H1 (cell line): ENCODE data around the gene RDH5.

Source experiments
- GTF2F1 ChIP-seq: IDR thresholded peaks from 2 replicates; pipeline ENCODE4 v1.6.1; 2012; ENCODE audit warnings: low read depth, low read length, improper control_type of control experiment, borderline replicate concordance
- MAFK ChIP-seq: IDR thresholded peaks from 2 replicates; pipeline ENCODE4 v1.6.1; 2012; ENCODE audit warnings: low read depth, mild to moderate bottlenecking, improper control_type of control experiment, low read length
- POLR2AphosphoS5 ChIP-seq: IDR thresholded peaks from 2 replicates; pipeline ENCODE4 v1.6.1; 2011; ENCODE audit warnings: low read depth, low read length
- TCF12 ChIP-seq: IDR thresholded peaks from 2 replicates; pipeline ENCODE4 v1.6.1; 2011; ENCODE audit warnings: low read depth, mild to moderate bottlenecking, low read length
- TF ChIP-seq, protein P1 (sequence below), 3 experiments: IDR thresholded peaks; 1 replicate in 2 of 3; 2 replicates in 1 of 3; pipeline versions ENCODE4 v1.5.1 to v1.6.1; 2011; ENCODE audit warnings: low read length in 3 of 3, mild to moderate bottlenecking in 3 of 3, inconsistent platforms in 2 of 3, low read depth in 1 of 3, moderate library complexity in 1 of 3; ENCODE audit not compliant: insufficient read depth in 1 of 3; ENCODE audit errors: control extremely low read depth in 1 of 3
- TF ChIP-seq, protein P2 (sequence below): IDR thresholded peaks from 2 replicates; pipeline ENCODE4 v1.6.1; 2011; ENCODE audit warnings: low read length, improper control_type of control experiment

DNA sequence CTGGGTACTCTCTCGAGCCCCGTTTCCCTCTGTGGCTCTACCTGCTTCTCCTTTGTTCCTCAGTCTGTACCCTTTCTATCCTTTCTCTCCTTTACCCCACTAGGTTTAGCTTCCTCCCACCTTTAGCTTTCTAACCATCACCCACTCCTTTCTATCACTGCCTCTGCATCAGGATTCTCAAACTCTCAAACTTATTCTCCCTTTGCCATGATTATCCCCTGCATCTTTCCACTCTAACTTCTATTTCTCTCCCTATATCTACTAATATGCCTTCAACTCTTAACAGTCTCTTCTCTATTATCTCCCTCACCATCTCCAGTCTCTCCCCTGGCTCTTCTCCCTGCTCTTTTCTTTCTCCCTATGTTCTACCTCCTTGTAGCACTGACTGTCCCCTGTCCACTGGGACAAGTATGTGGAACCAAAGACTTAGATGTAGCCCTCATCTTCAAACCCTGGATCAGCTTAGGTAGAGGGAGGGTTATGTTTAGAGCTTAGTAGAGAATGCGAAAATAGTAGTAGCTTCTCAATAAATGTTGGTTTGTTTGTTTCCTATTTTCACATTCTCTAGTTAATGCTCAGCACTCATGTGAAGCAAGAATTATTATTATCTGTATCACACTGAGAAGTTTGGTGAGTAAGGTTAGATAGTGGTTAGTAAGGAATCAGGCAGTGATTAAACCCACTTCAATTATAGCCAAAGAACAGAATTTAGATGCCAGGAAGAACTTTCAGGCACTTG, 26.1 kb downstream of the RDH5 start:
- TF ChIP-seq, protein P1, sequence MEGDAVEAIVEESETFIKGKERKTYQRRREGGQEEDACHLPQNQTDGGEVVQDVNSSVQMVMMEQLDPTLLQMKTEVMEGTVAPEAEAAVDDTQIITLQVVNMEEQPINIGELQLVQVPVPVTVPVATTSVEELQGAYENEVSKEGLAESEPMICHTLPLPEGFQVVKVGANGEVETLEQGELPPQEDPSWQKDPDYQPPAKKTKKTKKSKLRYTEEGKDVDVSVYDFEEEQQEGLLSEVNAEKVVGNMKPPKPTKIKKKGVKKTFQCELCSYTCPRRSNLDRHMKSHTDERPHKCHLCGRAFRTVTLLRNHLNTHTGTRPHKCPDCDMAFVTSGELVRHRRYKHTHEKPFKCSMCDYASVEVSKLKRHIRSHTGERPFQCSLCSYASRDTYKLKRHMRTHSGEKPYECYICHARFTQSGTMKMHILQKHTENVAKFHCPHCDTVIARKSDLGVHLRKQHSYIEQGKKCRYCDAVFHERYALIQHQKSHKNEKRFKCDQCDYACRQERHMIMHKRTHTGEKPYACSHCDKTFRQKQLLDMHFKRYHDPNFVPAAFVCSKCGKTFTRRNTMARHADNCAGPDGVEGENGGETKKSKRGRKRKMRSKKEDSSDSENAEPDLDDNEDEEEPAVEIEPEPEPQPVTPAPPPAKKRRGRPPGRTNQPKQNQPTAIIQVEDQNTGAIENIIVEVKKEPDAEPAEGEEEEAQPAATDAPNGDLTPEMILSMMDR (IDR thresholded peaks at IDR 0.05; ENCODE audit: control extremely low read depth in 1 of 3, insufficient read depth in 1 of 3, low read depth in 1 of 3, low read length in 3 of 3), result no peak
- TF ChIP-seq GTF2F1, result no peak
- TF ChIP-seq POLR2AphosphoS5, result no peak
- TF ChIP-seq TCF12, result no peak
- TF ChIP-seq MAFK, result no peak
- TF ChIP-seq, protein P2, sequence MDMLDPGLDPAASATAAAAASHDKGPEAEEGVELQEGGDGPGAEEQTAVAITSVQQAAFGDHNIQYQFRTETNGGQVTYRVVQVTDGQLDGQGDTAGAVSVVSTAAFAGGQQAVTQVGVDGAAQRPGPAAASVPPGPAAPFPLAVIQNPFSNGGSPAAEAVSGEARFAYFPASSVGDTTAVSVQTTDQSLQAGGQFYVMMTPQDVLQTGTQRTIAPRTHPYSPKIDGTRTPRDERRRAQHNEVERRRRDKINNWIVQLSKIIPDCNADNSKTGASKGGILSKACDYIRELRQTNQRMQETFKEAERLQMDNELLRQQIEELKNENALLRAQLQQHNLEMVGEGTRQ, result no peak
